Activated CD4-positive, alpha-beta T cell treated with anti-CD3 and anti-CD28 coated beads for 36 hours (primary cell): Measurements from ENCODE around the gene SAYSD1. TPM values are rescaled to one million over a fixed set of nuclear protein-coding genes. Genes with fewer than 3 reads are reported as not detected.
A peak's percentile ranks its signal among the peaks of the same experiment; 100 is the strongest.

Experiments used
- ATAC-seq: fragments of 200-7000 bp; cut with Tn5 transposase; one replicate; pipeline ENCODE4 v1.10.0; 2021; ENCODE audit warnings: mild to moderate bottlenecking, moderate library complexity
- CTCF ChIA-PET: fragments of 350-600 bp; sonication (Branson Sonifier 250); formaldehyde crosslinking; loops from one replicate; lab custom pipeline; 2021; ENCODE audit warnings: antibody characterized with exemption; lab: Charles Lee
- POLR2A ChIA-PET: fragments of 350-600 bp; sonication (Branson Sonifier 250); formaldehyde crosslinking; loops from one replicate; lab custom pipeline; 2021; ENCODE audit warnings: antibody characterized with exemption, inconsistent platforms; lab: Charles Lee
- DNase-seq: peaks from one replicate; pipeline ENCODE4 v3.0.0-alpha.2; 2020
- H3K27ac Mint-ChIP-seq: one replicate; pipeline ENCODE4 v1.8.0; 2021; ENCODE audit warnings: mixed read lengths
- H3K27me3 Mint-ChIP-seq: one replicate; pipeline ENCODE4 v1.8.0; 2021; ENCODE audit warnings: mixed read lengths
- H3K36me3 Mint-ChIP-seq: one replicate; pipeline ENCODE4 v1.8.0; 2021; ENCODE audit warnings: low read depth, mixed read lengths
- H3K4me1 Mint-ChIP-seq: one replicate; pipeline ENCODE4 v1.8.0; 2021; ENCODE audit warnings: mixed read lengths
- H3K4me3 Mint-ChIP-seq: one replicate; pipeline ENCODE4 v1.8.0; 2021; ENCODE audit warnings: mild to moderate bottlenecking, moderate library complexity, mixed read lengths
- H3K9me3 Mint-ChIP-seq: one replicate; pipeline ENCODE4 v1.8.0; 2021; ENCODE audit warnings: low read depth, mixed read lengths
- intact Hi-C, 2 experiments: fragments of 100-400 bp; cut with DNase I in 1 of 2; cut with micrococcal nuclease in 1 of 2; formaldehyde crosslinking; loops; one replicate each; pipeline versions ENCODE4 v1.14.2 to v1.15.1; 2022 to 2024; cut with DNase I, micrococcal nuclease
- total RNA-seq, 2 experiments: library from RNA; stranded (reverse); gene quantifications; one replicate each; pipeline ENCODE4 v1.2.3, GENCODE V29; 2021

Gene SAYSD1, protein sequence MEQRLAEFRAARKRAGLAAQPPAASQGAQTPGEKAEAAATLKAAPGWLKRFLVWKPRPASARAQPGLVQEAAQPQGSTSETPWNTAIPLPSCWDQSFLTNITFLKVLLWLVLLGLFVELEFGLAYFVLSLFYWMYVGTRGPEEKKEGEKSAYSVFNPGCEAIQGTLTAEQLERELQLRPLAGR
- 10 to 100 TPM; 14.1 to 16.7 TPM for total RNA-seq

DNA sequence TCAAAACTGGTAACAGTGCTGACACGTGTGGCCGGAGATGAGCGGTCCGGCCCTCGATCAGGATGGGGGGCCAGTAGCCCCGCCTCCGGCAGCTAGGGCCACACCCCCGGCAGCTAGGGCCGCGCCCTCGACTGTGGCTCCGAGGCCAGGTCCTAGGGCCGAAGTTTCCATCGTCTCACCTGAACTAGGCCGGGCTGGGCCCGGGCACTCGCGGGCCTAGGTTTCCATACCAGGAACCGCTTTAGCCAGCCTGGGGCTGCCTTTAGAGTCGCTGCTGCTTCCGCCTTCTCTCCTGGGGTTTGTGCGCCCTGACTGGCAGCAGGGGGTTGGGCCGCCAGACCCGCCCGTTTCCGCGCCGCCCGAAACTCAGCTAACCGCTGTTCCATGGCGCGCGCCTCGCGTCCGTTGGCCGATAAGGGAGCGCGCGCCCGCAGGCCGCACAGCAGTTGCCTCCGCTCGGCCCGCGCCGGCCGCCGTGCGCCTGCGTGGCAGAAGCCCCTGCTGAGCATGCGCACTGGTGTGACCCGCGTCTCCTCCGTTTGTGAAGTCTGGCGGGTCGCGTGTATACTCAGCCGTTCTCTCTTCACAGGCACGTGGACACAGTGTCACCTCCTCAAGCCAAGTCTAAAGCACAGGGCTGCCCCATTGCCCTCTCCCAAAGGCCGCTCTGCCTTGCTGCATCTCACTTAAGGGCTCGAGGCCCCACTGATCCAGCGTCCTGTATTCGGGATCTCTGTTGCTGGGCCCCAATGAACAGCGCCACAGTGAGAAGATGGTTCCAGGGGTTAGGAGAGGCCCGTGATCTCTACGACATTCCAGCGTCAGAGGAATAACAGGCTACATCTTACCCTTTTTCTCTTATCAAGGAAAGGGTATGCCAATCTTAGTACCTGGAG lies at the start of gene SAYSD1:
Gene SAYSD1 (minus strand): TSS at position 483 of the 896 bp plus-strand sequence. CDS start 97 bp downstream, at position 386.
- peaks cover 15% of the 10 kb centered on the region for H3K36me3 Mint-ChIP-seq
- peaks cover 3% of the 10 kb centered on the region for H3K9me3 Mint-ChIP-seq
- intact Hi-C loops: loop anchor here (1.0 to 10.0 kb wide), 12 partner anchors 38 to 1957 kb away; partner anchors contain the start of genes KCNK5 (in 2 of the 2), BTBD9 (in 1 of the 2), CCDC167 (in 1 of the 2) and GLO1 (in 1 of the 2)
- H3K4me3 Mint-ChIP-seq: peak within 1 kb of the TSS; percentile 85
- DNase-seq: peak; percentile 96
- no peaks in the 10 kb centered on the region for H3K27me3 Mint-ChIP-seq
- peak; percentile 77 for ATAC-seq
- ChIA-PET CTCF (interaction anchor here (0.8 to 1.5 kb wide), 5 partner anchors 9 to 83 kb away, joined by 4 to 6 read pairs (median 5); no protein-coding TSS in a partner anchor), POLR2A (interaction anchor here (0.6 kb wide), 1 partner anchor 113 kb away, joined by 3 read pairs; no protein-coding TSS in a partner anchor)
- H3K4me1 Mint-ChIP-seq: peaks cover 63% of the 10 kb centered on the region
- peak within 1 kb of the TSS; percentile 98 for H3K27ac Mint-ChIP-seq

DNA sequence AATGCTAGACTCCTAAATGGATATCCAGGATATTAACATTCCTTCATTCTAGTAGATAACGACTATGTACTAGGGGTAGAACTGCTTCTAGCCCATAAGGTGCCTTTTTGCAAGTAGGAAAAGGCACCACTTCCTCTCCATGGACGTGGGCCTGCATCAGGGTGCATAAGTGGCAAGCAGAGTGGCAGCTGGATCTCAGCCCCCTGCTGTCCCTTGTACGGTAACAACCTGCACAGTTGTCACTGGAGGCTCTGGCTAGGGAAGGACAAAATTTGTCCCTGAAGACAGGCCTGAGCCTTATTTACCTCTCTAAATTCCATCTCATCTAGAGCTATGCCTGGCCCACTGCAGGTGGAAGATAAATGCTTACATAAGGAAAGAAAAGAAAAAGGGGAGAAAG lies 42.5 kb upstream of the SAYSD1 start:
- intact Hi-C loops: no loop called here
- H3K27ac Mint-ChIP-seq: peak overlapping the region; percentile 2
- ATAC-seq: no peak
- peaks cover 2% of the 10 kb centered on the region for H3K36me3 Mint-ChIP-seq
- no peaks in the 10 kb centered on the region for H3K27me3 Mint-ChIP-seq
- ChIA-PET CTCF (interaction anchor here (0.6 to 3.1 kb wide), 4 partner anchors 9 to 145 kb away, joined by 4 to 18 read pairs (median 8); no protein-coding TSS in a partner anchor), POLR2A (interaction anchor here (0.7 kb wide), 1 partner anchor 155 kb away, joined by 3 read pairs; no protein-coding TSS in a partner anchor)
- H3K4me1 Mint-ChIP-seq: peaks cover 36% of the 10 kb centered on the region
- no peak overlapping the region for H3K4me3 Mint-ChIP-seq
- peaks cover 3% of the 10 kb centered on the region for H3K9me3 Mint-ChIP-seq
- no peak for DNase-seq

DNA sequence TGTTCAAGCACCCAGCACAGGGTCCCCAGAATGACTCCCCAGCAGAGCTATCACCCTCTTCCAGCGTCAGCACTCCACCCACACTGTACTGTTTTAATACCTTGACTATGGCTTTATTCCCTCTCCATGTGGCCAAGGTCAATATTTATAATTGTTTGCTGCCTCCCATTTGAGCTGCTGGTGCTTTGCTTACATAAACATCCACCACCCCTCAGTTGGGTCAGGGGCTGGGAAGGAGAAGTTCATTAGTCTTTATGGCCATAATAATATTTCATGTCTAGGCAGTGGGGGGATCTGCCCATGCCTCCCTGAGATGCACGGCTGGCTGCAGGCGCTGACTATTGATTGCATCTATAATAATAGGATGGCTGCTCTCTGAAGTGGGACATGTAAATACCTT lies 41.8 kb upstream of the SAYSD1 start:
- ChIA-PET POLR2A (no interaction called here), CTCF (interaction anchor here (0.6 to 3.1 kb wide), 5 partner anchors 9 to 184 kb away, joined by 3 to 18 read pairs (median 4); no protein-coding TSS in a partner anchor)
- intact Hi-C loops: no loop called here
- Mint-ChIP-seq H3K27me3 (no peaks in the 10 kb centered on the region), H3K27ac (no peak overlapping the region), H3K9me3 (peaks cover 3% of the 10 kb centered on the region), H3K4me3 (no peak overlapping the region), H3K4me1 (peaks cover 43% of the 10 kb centered on the region), H3K36me3 (peaks cover 2% of the 10 kb centered on the region)
- DNase-seq: no peak
- ATAC-seq: no peak

DNA sequence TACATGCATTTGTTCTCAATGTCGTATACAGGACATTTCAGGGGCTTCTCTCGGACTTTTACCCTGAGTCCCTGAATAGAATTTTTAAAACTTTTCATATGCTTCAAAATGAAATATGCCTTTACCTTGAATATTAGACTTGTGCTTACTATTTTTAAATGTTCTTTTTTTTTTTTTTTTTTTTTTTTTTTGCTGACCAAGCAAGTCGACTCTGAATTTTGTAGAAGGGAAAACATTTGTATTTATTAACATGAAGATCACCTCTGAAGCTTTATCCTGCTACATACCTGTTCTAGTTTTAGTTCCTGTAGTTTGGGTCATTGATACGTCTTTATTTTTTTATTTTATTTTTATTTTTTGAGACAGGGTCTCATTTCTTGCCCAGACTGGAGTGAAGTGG lies 39.7 kb upstream of the SAYSD1 start:
- Mint-ChIP-seq H3K4me3 (no peak overlapping the region), H3K4me1 (peaks cover 52% of the 10 kb centered on the region), H3K36me3 (peaks cover 2% of the 10 kb centered on the region), H3K27me3 (peaks cover 7% of the 10 kb centered on the region), H3K27ac (peak overlapping the region; percentile 84), H3K9me3 (peaks cover 3% of the 10 kb centered on the region)
- ATAC-seq: no peak
- no peak for DNase-seq
- intact Hi-C loops: loop anchor here in 1 of 2 experiments (1.0 to 5.0 kb wide), 2 partner anchors 75 to 122 kb away; partner anchors contain the start of gene KCNK5
- POLR2A ChIA-PET: no interaction called here
- CTCF ChIA-PET: no interaction called here

DNA sequence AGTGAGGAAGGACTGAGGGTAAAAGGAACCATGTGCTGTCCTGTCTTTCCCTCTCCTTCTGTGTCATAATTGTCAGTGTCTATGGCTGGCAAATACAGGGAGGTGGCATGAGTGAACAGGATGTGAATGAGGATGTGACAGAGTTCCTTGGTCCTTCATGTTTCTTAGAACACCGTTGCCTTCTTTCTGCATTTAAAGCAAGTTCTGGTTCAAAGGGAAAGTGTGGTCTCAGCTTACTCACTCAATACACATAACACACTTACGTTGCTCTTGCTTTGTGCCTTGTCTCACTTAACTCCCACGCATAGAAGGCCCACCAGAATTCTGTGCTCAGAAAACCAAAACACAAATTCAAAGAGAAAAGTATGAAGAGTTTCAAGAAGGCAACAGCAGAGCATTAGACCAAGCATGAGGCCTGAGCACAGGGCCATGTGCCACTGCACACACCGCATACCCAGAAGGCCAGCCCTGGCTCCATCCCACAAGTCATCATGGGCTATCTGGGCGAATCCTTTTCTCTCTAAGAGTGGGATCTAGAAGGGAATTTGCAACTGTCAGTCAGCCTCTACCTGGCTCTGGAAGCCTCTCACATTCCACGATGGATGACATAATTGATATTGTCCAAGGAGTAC lies 38.9 kb upstream of the SAYSD1 start:
- Mint-ChIP-seq H3K4me1 (peaks cover 52% of the 10 kb centered on the region), H3K27me3 (peaks cover 10% of the 10 kb centered on the region), H3K36me3 (no peaks in the 10 kb centered on the region), H3K27ac (peak overlapping the region; percentile 84), H3K9me3 (peaks cover under 1% of the 10 kb centered on the region), H3K4me3 (no peak overlapping the region)
- intact Hi-C loops: loop anchor here (1.0 to 5.0 kb wide), 4 partner anchors 39 to 122 kb away; partner anchors contain the start of genes SAYSD1 (in 2 of the 2) and KCNK5 (in 1 of the 2)
- ChIA-PET POLR2A (interaction anchor here (0.6 kb wide), 1 partner anchor 42 kb away, joined by 3 read pairs; no protein-coding TSS in a partner anchor), CTCF (interaction anchor here (0.8 to 2.6 kb wide), 4 partner anchors 12 to 180 kb away, joined by 3 to 11 read pairs (median 7); no protein-coding TSS in a partner anchor)
- ATAC-seq: peak; percentile 94
- DNase-seq: peak; percentile 63

DNA sequence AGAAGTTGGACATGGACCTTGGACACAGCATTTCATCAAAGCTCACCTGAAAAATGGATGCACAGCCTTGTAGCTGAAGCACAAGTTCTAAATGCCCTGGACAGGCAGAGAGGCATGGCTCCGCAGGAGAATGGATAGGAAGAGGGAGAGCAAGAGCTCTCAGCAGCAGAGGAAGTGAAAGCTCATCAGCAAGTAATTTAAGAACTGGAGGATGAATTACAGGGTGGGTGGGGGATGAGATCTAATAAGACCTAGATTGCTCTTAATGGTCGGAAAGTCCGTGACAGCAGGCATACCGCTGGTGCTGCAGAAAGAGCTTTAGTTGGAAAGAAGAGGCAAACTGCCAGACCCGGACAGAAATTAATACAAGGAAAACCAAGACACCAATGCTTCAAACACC lies 37.3 kb upstream of the SAYSD1 start:
- ATAC-seq (no peak), DNase-seq (no peak)
- Mint-ChIP-seq H3K36me3 (no peaks in the 10 kb centered on the region), H3K4me3 (no peak overlapping the region), H3K27ac (peak overlapping the region; percentile 44), H3K9me3 (no peaks in the 10 kb centered on the region), H3K4me1 (peaks cover 44% of the 10 kb centered on the region), H3K27me3 (peaks cover 12% of the 10 kb centered on the region)
- intact Hi-C loops: loop anchor here in 1 of 2 experiments (5.0 kb wide), 1 partner anchor 120 kb away; no protein-coding TSS in a partner anchor
- ChIA-PET POLR2A (no interaction called here), CTCF (interaction anchor here (0.6 to 2.6 kb wide), 9 partner anchors 13 to 179 kb away, joined by 3 to 11 read pairs (median 5); partner anchors contain the start of gene SAYSD1)

DNA sequence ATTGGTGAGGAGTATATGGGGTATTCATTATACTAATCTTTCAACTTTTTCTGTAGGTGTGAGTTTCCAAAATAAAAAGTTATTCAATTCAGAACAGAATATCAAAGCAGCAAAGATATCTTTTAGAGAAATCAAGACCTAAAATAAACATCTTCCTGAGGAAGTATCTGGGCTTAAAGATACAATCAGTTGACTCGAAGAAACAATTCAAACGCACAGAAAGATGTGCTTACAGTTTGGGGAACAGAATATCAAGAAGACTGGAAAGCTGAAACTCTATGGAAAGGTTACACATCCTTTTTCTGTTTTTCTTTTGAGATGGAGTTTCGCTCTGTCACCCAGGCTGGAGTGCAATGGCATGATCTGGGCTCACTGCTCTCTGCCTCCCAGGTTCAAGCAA lies 36.2 kb upstream of the SAYSD1 start:
- H3K9me3 Mint-ChIP-seq: no peaks in the 10 kb centered on the region
- ATAC-seq: no peak
- peaks cover 37% of the 10 kb centered on the region for H3K4me1 Mint-ChIP-seq
- DNase-seq: no peak
- peaks cover 12% of the 10 kb centered on the region for H3K27me3 Mint-ChIP-seq
- H3K36me3 Mint-ChIP-seq: no peaks in the 10 kb centered on the region
- ChIA-PET POLR2A (no interaction called here), CTCF (interaction anchor here (0.9 to 2.6 kb wide), 4 partner anchors 14 to 178 kb away, joined by 3 to 11 read pairs (median 8); partner anchors contain the start of gene SAYSD1)
- H3K4me3 Mint-ChIP-seq: no peak overlapping the region
- no peak overlapping the region for H3K27ac Mint-ChIP-seq
- intact Hi-C loops: loop anchor here in 1 of 2 experiments (5.0 kb wide), 1 partner anchor 119 kb away; no protein-coding TSS in a partner anchor

DNA sequence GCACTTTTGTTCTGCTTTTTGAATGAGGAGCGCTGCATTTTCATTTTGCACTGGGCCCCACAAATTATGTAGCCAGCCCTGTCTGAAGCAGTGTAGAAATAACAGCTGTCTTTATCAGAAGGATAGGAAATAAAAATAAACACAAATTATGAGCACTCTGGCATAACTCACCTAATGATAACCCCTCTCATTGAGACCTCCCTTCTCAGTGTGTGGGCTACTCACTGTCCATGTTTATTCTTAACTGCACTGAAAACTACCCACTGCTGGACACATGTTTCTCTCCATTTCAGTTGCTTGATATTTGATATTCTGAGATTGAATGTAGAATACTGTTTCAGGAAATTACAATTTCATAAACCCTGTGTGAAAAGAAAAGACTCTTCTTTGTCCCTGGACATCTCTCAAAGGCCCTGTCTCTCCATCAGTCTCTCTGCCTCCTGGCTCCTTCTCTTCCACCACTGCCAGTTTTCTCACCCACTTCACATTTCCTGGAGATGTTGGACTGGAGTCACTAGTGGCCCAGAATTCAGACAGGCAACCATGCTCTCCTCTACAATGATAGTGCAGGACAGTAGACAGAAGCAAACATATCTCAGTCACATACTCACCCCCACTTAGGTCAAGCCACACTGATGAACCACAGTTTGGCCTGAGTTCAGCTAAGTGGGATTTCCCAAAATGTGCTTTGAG lies 29.6 kb upstream of the SAYSD1 start:
- H3K9me3 Mint-ChIP-seq: no peaks in the 10 kb centered on the region
- no peak for ATAC-seq
- H3K4me3 Mint-ChIP-seq: no peak overlapping the region
- intact Hi-C loops: no loop called here
- no peaks in the 10 kb centered on the region for H3K4me1 Mint-ChIP-seq
- ChIA-PET POLR2A (no interaction called here), CTCF (no interaction called here)
- no peak overlapping the region for H3K27ac Mint-ChIP-seq
- DNase-seq: no peak
- peaks cover 15% of the 10 kb centered on the region for H3K27me3 Mint-ChIP-seq
- H3K36me3 Mint-ChIP-seq: no peaks in the 10 kb centered on the region

DNA sequence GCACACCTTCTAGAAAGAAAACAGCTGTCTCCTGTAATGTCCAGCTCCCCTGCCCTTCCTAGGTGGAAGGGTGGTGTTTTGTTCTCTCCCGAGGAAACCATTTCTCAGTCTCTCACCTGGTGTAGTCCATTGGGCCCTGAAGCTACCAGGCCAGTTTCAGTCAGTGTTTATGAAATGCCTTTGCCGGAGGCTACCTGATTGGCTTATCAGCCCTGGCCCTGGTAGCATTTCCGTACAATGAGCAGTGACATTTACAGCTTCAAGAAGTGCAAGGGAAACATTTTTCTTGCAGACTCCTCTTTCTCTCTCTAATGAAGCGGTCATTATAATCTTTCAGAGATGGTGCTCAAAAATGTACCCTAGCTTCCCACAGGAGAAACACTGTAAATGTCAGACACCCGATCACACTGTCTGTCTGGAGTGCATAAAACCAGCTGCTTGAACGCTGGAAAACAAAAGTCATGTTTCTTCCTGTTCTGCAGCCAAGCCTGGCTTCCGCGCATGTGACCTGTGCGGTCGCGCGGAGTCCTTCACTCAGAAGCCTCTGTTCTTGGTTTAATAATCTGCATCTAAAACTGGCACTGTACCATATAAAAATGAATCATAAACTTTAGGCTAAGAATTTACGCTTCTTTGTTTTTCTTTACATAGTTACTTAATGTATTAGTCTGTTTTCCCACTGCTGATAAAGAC lies 28.4 kb upstream of the SAYSD1 start:
- peaks cover 12% of the 10 kb centered on the region for H3K27me3 Mint-ChIP-seq
- no peak overlapping the region for H3K4me3 Mint-ChIP-seq
- ChIA-PET CTCF (interaction anchor here (0.7 kb wide), 1 partner anchor 164 kb away, joined by 3 read pairs; no protein-coding TSS in a partner anchor), POLR2A (no interaction called here)
- DNase-seq (no peak), ATAC-seq (no peak)
- H3K9me3 Mint-ChIP-seq: peaks cover 5% of the 10 kb centered on the region
- intact Hi-C loops: no loop called here
- no peak overlapping the region for H3K27ac Mint-ChIP-seq
- no peaks in the 10 kb centered on the region for H3K4me1 Mint-ChIP-seq
- no peaks in the 10 kb centered on the region for H3K36me3 Mint-ChIP-seq
